K562 (cell line): Measurements from ENCODE around the gene PGPEP1. TPM values are rescaled to one million over a fixed set of nuclear protein-coding genes. Genes with fewer than 3 reads are reported as not detected.

Source experiments
- ASH1L ChIP-seq: fragments of 450-650 bp; IDR thresholded peaks from 2 replicates; pipeline ENCODE4 v1.6.1; 2018; ENCODE audit warnings: borderline replicate concordance, mild to moderate bottlenecking, low read depth; ENCODE audit not compliant: partially characterized antibody
- BDP1 ChIP-seq: IDR thresholded peaks from 3 replicates; pipeline ENCODE4 v1.6.1; 2011; ENCODE audit not compliant: insufficient read length, insufficient read depth
- BHLHE40 ChIP-seq: IDR thresholded peaks from 2 replicates; pipeline ENCODE4 v1.6.1; 2011; ENCODE audit warnings: low read length, improper control_type of control experiment
- CHD1 ChIP-seq: fragments of 200-600 bp; sonication (generic); IDR thresholded peaks from one replicate; pipeline ENCODE4 v1.6.1; 2012; ENCODE audit warnings: mild to moderate bottlenecking, moderate library complexity, low read length, inconsistent platforms
- CREB3 ChIP-seq: fragments of 450-650 bp; conservative IDR thresholded peaks from 2 replicates; pipeline ENCODE4 v1.6.1; 2016; ENCODE audit warnings: missing genetic modification characterization, low read depth, mild to moderate bottlenecking, missing compliant biosample characterization, moderate library complexity
- CTBP1 ChIP-seq: fragments of 450-650 bp; IDR thresholded peaks from 2 replicates; pipeline ENCODE4 v1.6.1; 2016; ENCODE audit warnings: borderline replicate concordance
- ESRRA ChIP-seq: fragments of 450-650 bp; IDR thresholded peaks from 2 replicates; pipeline ENCODE4 v1.6.1; 2014; ENCODE audit warnings: low read depth, mild to moderate bottlenecking, moderate library complexity, borderline replicate concordance
- EZH2 ChIP-seq: IDR thresholded peaks from 2 replicates; pipeline ENCODE4 v1.6.1; 2012; ENCODE audit warnings: low read depth, mild to moderate bottlenecking, inconsistent platforms, low read length, borderline replicate concordance
- FUS ChIP-seq: fragments of 200-400 bp; formaldehyde crosslinking; optimal IDR thresholded peaks from 2 replicates; pipeline ENCODE3; 2017; ENCODE audit warnings: low read depth, low read length
- GTF2E2 ChIP-seq: fragments of 200-800 bp; sonication (Bioruptor generic); IDR thresholded peaks from 2 replicates; pipeline ENCODE4 v1.6.1; 2016; ENCODE audit warnings: missing genetic modification characterization, missing compliant biosample characterization
- HNRNPK ChIP-seq: fragments of 200-400 bp; formaldehyde crosslinking; IDR thresholded peaks from one replicate; pipeline ENCODE4 v1.6.1; 2018; ENCODE audit warnings: mild to moderate bottlenecking, low read depth, low read length; ENCODE audit not compliant: poor library complexity, severe bottlenecking
- HNRNPL ChIP-seq: fragments of 200-400 bp; formaldehyde crosslinking; IDR thresholded peaks from 2 replicates; pipeline ENCODE4 v1.6.1; 2017; ENCODE audit warnings: low read depth, mild to moderate bottlenecking, low read length
- HSF4 ChIP-seq: fragments of 250-450 bp; sonication (Bioruptor Pico); IDR thresholded peaks from 2 replicates; pipeline ENCODE4 v2.1.2; 2022; ENCODE audit warnings: mild to moderate bottlenecking, moderate library complexity, borderline replicate concordance
- KLF13 ChIP-seq: fragments of 450-650 bp; IDR thresholded peaks from 2 replicates; pipeline ENCODE4 v1.6.1; 2016; ENCODE audit warnings: missing genetic modification characterization, low read depth, mild to moderate bottlenecking, missing compliant biosample characterization, moderate library complexity, borderline replicate concordance
- MAFF ChIP-seq: IDR thresholded peaks from 2 replicates; pipeline ENCODE4 v1.6.1; 2012; ENCODE audit warnings: low read length, improper control_type of control experiment
- MIER1 ChIP-seq: fragments of 450-650 bp; IDR thresholded peaks from 2 replicates; pipeline ENCODE4 v1.6.1; 2016; ENCODE audit warnings: antibody characterized with exemption, mild to moderate bottlenecking, low read depth
- MNT ChIP-seq, 2 experiments: fragments of 450-650 bp; conservative IDR thresholded peaks; 2 replicates each; pipeline ENCODE4 v1.6.1; 2017; ENCODE audit warnings: mild to moderate bottlenecking in 2 of 2, moderate library complexity in 2 of 2
- NCOA1 ChIP-seq: fragments of 450-650 bp; IDR thresholded peaks from 2 replicates; pipeline ENCODE4 v1.6.1; 2016; ENCODE audit warnings: low read depth
- NCOA4 ChIP-seq: fragments of 450-650 bp; IDR thresholded peaks from 2 replicates; pipeline ENCODE4 v1.6.1; 2018; ENCODE audit warnings: mild to moderate bottlenecking; ENCODE audit not compliant: partially characterized antibody
- NR3C1 ChIP-seq: sonication (generic); formaldehyde crosslinking; IDR thresholded peaks from 2 replicates; pipeline ENCODE4 v1.8.1; 2022; ENCODE audit warnings: missing genetic modification reagents
- PKNOX1 ChIP-seq: fragments of 450-650 bp; IDR thresholded peaks from 2 replicates; pipeline ENCODE4 v1.6.1; 2016
- RAD21 ChIP-seq, 2 experiments: fragments of 250-450 bp in 1 of 2; fragments of 450-650 bp in 1 of 2; sonication (Bioruptor Pico) in 1 of 2; formaldehyde crosslinking in 1 of 2; IDR thresholded peaks in 1 of 2; conservative IDR thresholded peaks in 1 of 2; 2 replicates each; pipeline versions ENCODE4 v1.4.0 to v1.8.0; 2020 to 2022; ENCODE audit warnings: mild to moderate bottlenecking in 2 of 2, moderate library complexity in 1 of 2
- SMAD4 ChIP-seq: fragments of 250-450 bp; sonication (Bioruptor Pico); conservative IDR thresholded peaks from 2 replicates; pipeline ENCODE4 v1.8.0; 2021; ENCODE audit warnings: inconsistent platforms, mild to moderate bottlenecking, moderate library complexity
- YBX1 ChIP-seq: fragments of 450-650 bp; IDR thresholded peaks from 2 replicates; pipeline ENCODE4 v1.7.1; 2016; ENCODE audit warnings: mild to moderate bottlenecking
- ZNF511 ChIP-seq: sonication (generic); formaldehyde crosslinking; IDR thresholded peaks from 2 replicates; pipeline ENCODE4 v1.8.0; 2022; ENCODE audit warnings: mild to moderate bottlenecking, missing genetic modification reagents
- polyA plus RNA-seq, 8 experiments: library from polyadenylated mRNA; depleted of rRNA in 4 of 8; stranded (reverse) in 5 of 8; unstranded in 3 of 8; fragments of >200 nt; fragmentation: Nextera tagmentation in 2 of 8; fragmentation: Illumina TruSeq in 1 of 8; extraction: Ambion mirVana in 2 of 8; extraction: Trizol in 1 of 8; gene quantifications; 2 replicates each; pipeline versions ENCODE4 v1.2.1 to v1.2.3, GENCODE V29; 2011 to 2014; ENCODE audit warnings: inconsistent platforms in 1 of 8, missing spikeins in 1 of 8
- total RNA-seq, 7 experiments: library from RNA; depleted of rRNA in 6 of 7; stranded (reverse); fragments of >200 nt in 6 of 7; fragmentation: Illumina TruSeq in 2 of 7; extraction: Trizol in 2 of 7; gene quantifications; 2 replicates each; pipeline versions ENCODE4 v1.2.1 to v1.2.3, GENCODE V29; 2011 to 2021; ENCODE audit warnings: low replicate concordance in 1 of 7

Gene PGPEP1
- total and polyA plus RNA-seq, 9 of the 15 experiments (the other 6 are each of a cell fraction or from before 2014, with no cell fraction given): 10.0 to 69.6 (median 33.5) TPM

GRCh38 chr19:18373892-18374629 is 33.7 kb downstream of the PGPEP1 start (continued):
- TF ChIP-seq CREB3 (tag) (peak; percentile 83), CHD1 (peak; percentile 98), NR3C1 (CRISPR knock-in tag) (no peak), ASH1L (no peak), NCOA4 (peak; percentile 85), GTF2E2 (peak; percentile 91), HNRNPK (no peak), MIER1 (0 out of 2 replicates have a peak, but pooled peaks have one; percentile 53), PKNOX1 (peak; percentile 95), NCOA1 (peak; percentile 83; the same call in 1 of the 2 replicates), HSF4 (peak; percentile 73), MNT (conservative IDR thresholded peaks at IDR 0.05) (peak; percentile 98), KLF13 (tag) (peak; percentile 25; the same call in 1 of the 2 replicates), MAFF (peak; percentile 16; the same call in 1 of the 2 replicates), RAD21 (CRISPR knock-in tag; conservative IDR thresholded peaks at IDR 0.05 in 1 of 2, IDR thresholded peaks at IDR 0.05 in 1 of 2) (peak in 1 of 2 experiments; percentile 9; a peak in 1 of 4 replicates), SMAD4 (CRISPR knock-in tag) (peak; percentile 83), YBX1 (no peak), ESRRA (peak; percentile 89; the same call in 1 of the 2 replicates), EZH2 (no peak), HNRNPL (no peak), CTBP1 (peak; percentile 84), ZNF511 (CRISPR knock-in tag) (no peak), BHLHE40 (peak; percentile 97), BDP1 (no peak), FUS (no peak)
